H54 (cell line): ENCODE data around the gene NEK6.

Experiments
- DNase-seq: peaks from one replicate; pipeline ENCODE4 v3.0.0; 2011; ENCODE audit warnings: low spot score, mixed read lengths; ENCODE audit not compliant: insufficient read length
- FAIRE-seq: peaks from 3 replicates; lab custom pipeline; 2011; peaks lifted over from hg19 to GRCh38; lab: Jason Lieb, UNC
- POLR2A ChIP-seq: IDR thresholded peaks from 2 replicates; pipeline ENCODE4 v1.6.1; 2011; ENCODE audit warnings: low read depth, mild to moderate bottlenecking, low read length

The NEK6 gene

GRCh38 chr9:124296796-124297550, 39.2 kb downstream of the NEK6 start:
- DNase-seq (no peak), FAIRE-seq (no peak)
- TF ChIP-seq POLR2A: no peak

GRCh38 chr9:124297551-124297901, 39.8 kb downstream of the NEK6 start:
- DNase-seq: peak; percentile 98
- FAIRE-seq: peak; percentile 90

GRCh38 chr9:124297915-124298645, 40.3 kb downstream of the NEK6 start:
- FAIRE-seq (no peak), DNase-seq (no peak)
- no peak for TF ChIP-seq POLR2A

More at GRCh38 chr9:124297551-124297901, 39.8 kb downstream of the NEK6 start:
- TF ChIP-seq POLR2A: no peak

GRCh38 chr9:124298646-124299235, 41.0 kb downstream of the NEK6 start:
- no peak for FAIRE-seq
- no peak for TF ChIP-seq POLR2A
- DNase-seq: no peak

- DNase-seq (no peak), FAIRE-seq (no peak)
- TF ChIP-seq POLR2A: no peak
Observed at GRCh38 chr9:124299515-124300090, 41.9 kb downstream of the NEK6 start.

GRCh38 chr9:124300312-124300711, 42.6 kb downstream of the NEK6 start:
- no peak for TF ChIP-seq POLR2A
- DNase-seq: no peak
- FAIRE-seq: no peak

- no peak for FAIRE-seq
- no peak for TF ChIP-seq POLR2A
- no peak for DNase-seq
Observed at GRCh38 chr9:124302921-124303320, 45.2 kb downstream of the NEK6 start.

GRCh38 chr9:124303762-124304161, 46.0 kb downstream of the NEK6 start:
- FAIRE-seq (no peak), DNase-seq (no peak)
- TF ChIP-seq POLR2A: no peak

GRCh38 chr9:124304285-124304684, 46.5 kb downstream of the NEK6 start:
- TF ChIP-seq POLR2A: no peak
- no peak for FAIRE-seq
- no peak for DNase-seq

GRCh38 chr9:124306098-124306735, 48.5 kb downstream of the NEK6 start:
- TF ChIP-seq POLR2A: no peak
- DNase-seq (peak; percentile 97), FAIRE-seq (peak; percentile 87)

GRCh38 chr9:124307379-124308030, 49.8 kb downstream of the NEK6 start:
- FAIRE-seq (no peak), DNase-seq (no peak)
- no peak for TF ChIP-seq POLR2A

GRCh38 chr9:124308606-124309491, 51.1 kb downstream of the NEK6 start:
- no peak for TF ChIP-seq POLR2A
- FAIRE-seq: no peak
- no peak for DNase-seq
